Breast epithelium (tissue), 3 donors: ENCODE measurements around the gene MZT2A.
"Not testable (repeated sequence)": the region's sequence is repeated elsewhere in the genome, so short reads cannot be mapped to it uniquely, and the experiment has no call there.

Experiments
- CTCF ChIP-seq, 3 donors: fragments of 450-650 bp; IDR thresholded peaks; one replicate each; pipeline ENCODE4 v1.5.1; 2016 to 2017; ENCODE audit warnings: antibody characterized with exemption in 3 of 3, mild to moderate bottlenecking in 3 of 3, moderate library complexity in 3 of 3
- POLR2A ChIP-seq: fragments of 450-650 bp; IDR thresholded peaks from one replicate; pipeline ENCODE4 v1.6.1; 2016; ENCODE audit warnings: antibody characterized with exemption, mild to moderate bottlenecking, moderate library complexity

DNA sequence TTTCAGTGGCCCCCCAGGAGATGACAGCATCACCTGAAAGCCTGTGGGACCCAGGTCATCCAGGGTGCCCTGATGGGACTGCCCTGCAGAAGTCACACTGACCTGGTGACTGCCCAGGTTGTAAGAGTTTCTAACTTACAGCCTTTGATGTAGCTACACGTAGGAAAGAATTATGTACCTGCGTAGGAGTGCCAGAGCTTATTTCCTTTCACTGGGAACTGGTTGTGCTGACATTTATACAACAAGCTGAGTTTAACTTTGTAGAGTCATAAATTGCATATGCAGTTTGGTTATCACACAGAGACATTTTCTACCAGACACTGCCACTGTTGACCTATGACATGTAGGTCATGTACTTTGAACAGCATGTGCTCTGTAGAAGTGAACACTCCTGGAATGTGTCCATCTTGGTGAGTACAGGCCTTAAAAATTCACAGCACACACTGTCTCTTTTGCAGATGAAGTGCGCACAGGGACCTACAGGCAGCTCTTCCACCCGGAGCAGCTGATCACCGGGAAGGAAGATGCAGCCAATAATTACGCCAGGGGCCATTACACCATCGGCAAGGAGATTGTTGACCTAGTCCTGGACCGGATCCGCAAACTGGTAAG lies 13.2 kb downstream of the MZT2A start:
- TF ChIP-seq CTCF (IDR thresholded peaks at IDR 0.05); POLR2A: not testable (repeated sequence)
